Endodermal cell (in vitro differentiated cells): ENCODE measurements around the gene ZSWIM8. TPM values are rescaled to one million over a fixed set of nuclear protein-coding genes. Genes with fewer than 3 reads are reported as not detected.

Experiments used
- DNase-seq: peaks from one replicate; pipeline ENCODE4 v3.0.0-alpha.2; 2017
- H3K27ac ChIP-seq: 2 replicates; pipeline ENCODE4 v1.5.1; 2013; ENCODE audit warnings: mild to moderate bottlenecking, low read depth, low read length, moderate library complexity
- H3K27me3 ChIP-seq: 2 replicates; pipeline ENCODE4 v1.6.1; 2013; ENCODE audit warnings: mild to moderate bottlenecking, low read length, moderate library complexity; ENCODE audit not compliant: insufficient read depth, control insufficient read depth, poor library complexity, severe bottlenecking
- H3K36me3 ChIP-seq: 2 replicates; pipeline ENCODE4 v1.7.0; 2013; ENCODE audit warnings: mild to moderate bottlenecking, low read length, moderate library complexity; ENCODE audit not compliant: control insufficient read depth, insufficient read depth
- H3K4me1 ChIP-seq: one replicate; pipeline ENCODE4 v1.7.0; 2013; ENCODE audit warnings: low read length; ENCODE audit not compliant: control insufficient read depth, insufficient read depth
- H3K4me3 ChIP-seq: 2 replicates; pipeline ENCODE4 v1.5.1; 2013; ENCODE audit warnings: mild to moderate bottlenecking, low read length, moderate library complexity
- H3K9ac ChIP-seq: 2 replicates; pipeline ENCODE4 v1.6.1; 2013; ENCODE audit warnings: mild to moderate bottlenecking, low read length, moderate library complexity; ENCODE audit not compliant: poor library complexity, severe bottlenecking; ENCODE audit errors: extremely low read depth
- H3K9me3 ChIP-seq: 2 replicates; pipeline ENCODE4 v1.6.1; 2013; ENCODE audit warnings: mild to moderate bottlenecking, low read length, moderate library complexity; ENCODE audit not compliant: control insufficient read depth
- H3K27ac Mint-ChIP-seq: 2 replicates; pipeline ENCODE4 v1.8.0; 2020; ENCODE audit warnings: mixed read lengths
- H3K27me3 Mint-ChIP-seq: 2 replicates; pipeline ENCODE4 v1.8.0; 2021; ENCODE audit warnings: mild to moderate bottlenecking, mixed read lengths; ENCODE audit not compliant: insufficient read depth
- H3K36me3 Mint-ChIP-seq: 2 replicates; pipeline ENCODE4 v1.8.0; 2020; ENCODE audit warnings: low read depth, mixed read lengths
- H3K4me1 Mint-ChIP-seq: 2 replicates; pipeline ENCODE4 v1.8.0; 2020; ENCODE audit warnings: mixed read lengths
- H3K4me3 Mint-ChIP-seq: 2 replicates; pipeline ENCODE4 v1.8.0; 2020; ENCODE audit warnings: mild to moderate bottlenecking, moderate library complexity, mixed read lengths
- H3K9me3 Mint-ChIP-seq: 2 replicates; pipeline ENCODE4 v1.8.0; 2020; ENCODE audit warnings: mild to moderate bottlenecking, mixed read lengths
- WGBS, 2 experiments: methylation state at CpG; one replicate each; pipeline versions ENCODE4 v1.1.5 to v1.1.7; 2013; ENCODE audit warnings: missing lambda C conversion rate in 2 of 2, mixed read lengths in 1 of 2; ENCODE audit not compliant: insufficient coverage in 1 of 2, insufficient read length in 1 of 2; 5-methylcytosine and 5-hydroxymethylcytosine counted together
- total RNA-seq, 2 donors: library from RNA; stranded (reverse); fragmentation: NEBNext Ultra II Directional in 1 of 2; extraction: Animal tissue kit (Norgen Biotek cat#: 25700) in 1 of 2; gene quantifications; 2 replicates in 1 of 2; 3 replicates in 1 of 2; pipeline ENCODE4 v1.2.1, GENCODE V29; 2021
- TF ChIP-seq, protein P1 (sequence below): fragments of 200-600 bp; sonication (generic); conservative IDR thresholded peaks from 2 replicates; pipeline ENCODE4 v1.5.0; 2021; ENCODE audit warnings: antibody characterized with exemption, mild to moderate bottlenecking

ZSWIM8 gene
- total RNA-seq, 2 donors from 2014 or later: 75.9 to 79.8 TPM

DNA sequence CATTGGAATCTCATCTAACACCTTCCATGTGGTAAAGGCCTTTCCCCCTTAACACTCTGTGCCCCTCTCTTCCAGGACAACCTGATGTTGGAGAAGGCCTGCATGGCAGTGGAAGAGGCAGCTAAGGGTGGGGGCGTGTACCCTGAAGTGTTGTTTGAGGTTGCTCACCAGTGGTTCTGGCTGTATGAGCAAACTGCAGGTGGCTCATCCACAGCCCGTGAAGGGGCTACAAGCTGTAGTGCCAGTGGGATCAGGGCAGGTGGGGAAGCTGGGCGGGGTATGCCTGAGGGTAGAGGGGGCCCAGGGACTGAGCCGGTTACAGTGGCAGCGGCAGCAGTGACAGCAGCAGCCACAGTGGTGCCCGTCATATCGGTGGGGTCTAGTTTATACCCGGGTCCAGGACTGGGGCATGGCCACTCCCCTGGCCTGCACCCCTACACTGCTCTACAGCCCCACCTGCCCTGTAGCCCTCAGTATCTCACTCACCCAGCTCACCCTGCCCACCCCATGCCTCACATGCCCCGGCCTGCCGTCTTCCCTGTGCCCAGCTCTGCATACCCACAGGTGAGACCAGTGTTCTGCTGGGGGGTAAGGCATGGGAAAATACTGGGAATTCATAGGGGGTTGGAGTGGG is 13.6 kb downstream of the ZSWIM8 start:
- H3K4me1 Mint-ChIP-seq: no peaks in the 10 kb centered on the region
- Histone ChIP-seq H3K4me3 (no peak overlapping the region), H3K9ac (no peak overlapping the region), H3K27ac (no peak overlapping the region), H3K36me3 (peaks cover 84% of the 10 kb centered on the region), H3K4me1 (no peaks in the 10 kb centered on the region), H3K9me3 (no peaks in the 10 kb centered on the region), H3K27me3 (no peaks in the 10 kb centered on the region)
- TF ChIP-seq, protein P1, sequence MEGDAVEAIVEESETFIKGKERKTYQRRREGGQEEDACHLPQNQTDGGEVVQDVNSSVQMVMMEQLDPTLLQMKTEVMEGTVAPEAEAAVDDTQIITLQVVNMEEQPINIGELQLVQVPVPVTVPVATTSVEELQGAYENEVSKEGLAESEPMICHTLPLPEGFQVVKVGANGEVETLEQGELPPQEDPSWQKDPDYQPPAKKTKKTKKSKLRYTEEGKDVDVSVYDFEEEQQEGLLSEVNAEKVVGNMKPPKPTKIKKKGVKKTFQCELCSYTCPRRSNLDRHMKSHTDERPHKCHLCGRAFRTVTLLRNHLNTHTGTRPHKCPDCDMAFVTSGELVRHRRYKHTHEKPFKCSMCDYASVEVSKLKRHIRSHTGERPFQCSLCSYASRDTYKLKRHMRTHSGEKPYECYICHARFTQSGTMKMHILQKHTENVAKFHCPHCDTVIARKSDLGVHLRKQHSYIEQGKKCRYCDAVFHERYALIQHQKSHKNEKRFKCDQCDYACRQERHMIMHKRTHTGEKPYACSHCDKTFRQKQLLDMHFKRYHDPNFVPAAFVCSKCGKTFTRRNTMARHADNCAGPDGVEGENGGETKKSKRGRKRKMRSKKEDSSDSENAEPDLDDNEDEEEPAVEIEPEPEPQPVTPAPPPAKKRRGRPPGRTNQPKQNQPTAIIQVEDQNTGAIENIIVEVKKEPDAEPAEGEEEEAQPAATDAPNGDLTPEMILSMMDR: no peak
- H3K27ac Mint-ChIP-seq: no peak overlapping the region
- no peaks in the 10 kb centered on the region for H3K9me3 Mint-ChIP-seq
- no peaks in the 10 kb centered on the region for H3K27me3 Mint-ChIP-seq
- no peak overlapping the region for H3K4me3 Mint-ChIP-seq
- WGBS, 2 experiments: 96 to 100% methylated on average over 5 to 10 of the region's 10 CpGs
- no peak for DNase-seq
- H3K36me3 Mint-ChIP-seq: peaks cover 55% of the 10 kb centered on the region

DNA sequence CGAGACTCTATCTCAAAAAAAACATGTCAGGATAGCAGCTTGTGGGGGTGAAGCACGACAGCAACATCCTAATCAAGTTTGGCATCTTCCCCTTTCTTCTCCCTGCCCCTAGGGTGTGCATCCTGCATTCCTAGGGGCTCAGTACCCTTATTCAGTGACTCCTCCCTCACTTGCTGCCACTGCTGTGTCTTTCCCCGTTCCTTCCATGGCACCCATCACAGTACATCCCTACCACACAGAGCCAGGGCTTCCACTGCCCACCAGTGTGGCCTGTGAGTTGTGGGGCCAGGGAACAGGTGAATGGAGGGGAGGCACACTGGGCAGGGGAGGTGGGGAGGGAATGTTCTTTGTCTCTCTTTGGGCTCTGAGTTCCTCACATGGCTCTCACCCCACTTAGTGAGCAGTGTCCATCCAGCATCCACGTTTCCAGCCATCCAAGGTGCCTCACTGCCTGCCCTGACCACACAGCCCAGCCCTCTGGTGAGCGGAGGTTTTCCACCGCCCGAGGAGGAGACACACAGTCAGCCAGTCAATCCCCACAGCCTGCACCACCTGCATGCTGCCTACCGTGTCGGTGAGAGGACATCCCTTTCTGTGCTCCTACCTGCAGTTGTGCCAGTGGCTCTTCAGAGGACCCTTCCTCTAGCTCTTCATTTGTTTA is 14.6 kb downstream of the ZSWIM8 start:
- no peak for DNase-seq
- Mint-ChIP-seq H3K36me3 (peaks cover 50% of the 10 kb centered on the region), H3K4me3 (no peak overlapping the region), H3K9me3 (no peaks in the 10 kb centered on the region), H3K4me1 (no peaks in the 10 kb centered on the region), H3K27ac (no peak overlapping the region), H3K27me3 (no peaks in the 10 kb centered on the region)
- Histone ChIP-seq H3K4me3 (no peak overlapping the region), H3K9ac (no peak overlapping the region), H3K4me1 (no peaks in the 10 kb centered on the region), H3K27me3 (no peaks in the 10 kb centered on the region), H3K9me3 (no peaks in the 10 kb centered on the region), H3K36me3 (peaks cover 80% of the 10 kb centered on the region), H3K27ac (no peak overlapping the region)
- 87 to 93% methylated on average over 3 to 9 of the region's 9 CpGs for WGBS, 2 experiments
- TF ChIP-seq, protein P1: no peak

DNA sequence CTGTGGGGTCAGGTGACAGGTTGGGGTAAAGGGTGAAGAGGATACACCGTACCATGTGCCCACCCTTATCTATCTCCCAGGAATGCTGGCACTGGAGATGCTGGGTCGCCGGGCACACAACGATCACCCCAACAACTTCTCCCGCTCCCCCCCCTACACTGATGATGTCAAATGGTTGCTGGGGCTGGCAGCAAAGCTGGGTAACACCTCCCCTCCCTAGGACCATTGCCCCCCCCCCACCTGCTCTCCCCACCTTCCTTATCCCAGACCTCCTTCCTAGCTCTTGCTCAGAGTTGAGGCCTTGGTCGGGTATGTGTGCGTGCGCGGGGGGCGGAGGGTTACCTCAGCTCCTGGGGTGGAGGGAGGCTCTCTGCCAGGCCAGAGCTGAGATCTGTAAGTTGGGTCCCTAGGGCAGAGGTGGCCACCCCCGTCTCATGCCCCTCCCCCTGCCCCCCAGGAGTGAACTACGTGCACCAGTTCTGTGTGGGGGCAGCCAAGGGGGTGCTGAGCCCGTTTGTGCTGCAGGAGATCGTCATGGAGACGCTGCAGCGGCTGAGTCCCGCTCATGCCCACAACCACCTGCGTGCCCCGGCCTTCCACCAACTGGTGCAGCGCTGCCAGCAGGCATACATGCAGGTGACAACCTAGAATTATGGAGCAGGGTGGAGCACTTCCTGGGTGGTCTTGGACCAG is 15.3 kb downstream of the ZSWIM8 start:
- no peak for DNase-seq
- Histone ChIP-seq H3K27me3 (no peaks in the 10 kb centered on the region), H3K4me3 (no peak overlapping the region), H3K9me3 (no peaks in the 10 kb centered on the region), H3K27ac (no peak overlapping the region), H3K4me1 (no peaks in the 10 kb centered on the region), H3K9ac (no peak overlapping the region), H3K36me3 (peaks cover 79% of the 10 kb centered on the region)
- WGBS, 2 experiments: 93 to 100% methylated on average over 5 to 19 of the region's 20 CpGs
- no peaks in the 10 kb centered on the region for H3K9me3 Mint-ChIP-seq
- H3K4me1 Mint-ChIP-seq: no peaks in the 10 kb centered on the region
- H3K4me3 Mint-ChIP-seq: no peak overlapping the region
- TF ChIP-seq, protein P1: no peak
- peaks cover 50% of the 10 kb centered on the region for H3K36me3 Mint-ChIP-seq
- H3K27me3 Mint-ChIP-seq: no peaks in the 10 kb centered on the region
- H3K27ac Mint-ChIP-seq: no peak overlapping the region
